HUES64 (cell line): ENCODE results near the gene TMEM72. TPM values are rescaled to one million over a fixed set of nuclear protein-coding genes. Genes with fewer than 3 reads are reported as not detected.
"Not testable (repeated sequence)": the region's sequence is repeated elsewhere in the genome, so short reads cannot be mapped to it uniquely, and the experiment has no call there.

Experiments used
- H3K27ac ChIP-seq: 2 replicates; pipeline ENCODE4 v1.7.0; 2013; ENCODE audit warnings: low read depth, low read length, inconsistent platforms
- H3K27me3 ChIP-seq: 2 replicates; pipeline ENCODE4 v1.6.1; 2013; ENCODE audit warnings: mild to moderate bottlenecking, low read length; ENCODE audit not compliant: insufficient read depth
- H3K36me3 ChIP-seq: 2 replicates; pipeline ENCODE4 v1.6.1; 2013; ENCODE audit warnings: mild to moderate bottlenecking, low read length; ENCODE audit not compliant: insufficient read depth
- H3K4me1 ChIP-seq: 2 replicates; pipeline ENCODE4 v1.6.1; 2013; ENCODE audit warnings: mild to moderate bottlenecking, low read length, moderate library complexity; ENCODE audit not compliant: insufficient read depth
- H3K4me3 ChIP-seq: 2 replicates; pipeline ENCODE4 v1.5.1; 2013; ENCODE audit warnings: mild to moderate bottlenecking, low read length, moderate library complexity
- H3K9ac ChIP-seq: 2 replicates; pipeline ENCODE4 v1.6.1; 2013; ENCODE audit warnings: mild to moderate bottlenecking, low read depth, low read length
- H3K9me3 ChIP-seq: 2 replicates; pipeline ENCODE4 v1.6.1; 2013; ENCODE audit warnings: low read depth, low read length; ENCODE audit not compliant: insufficient read depth
- WGBS: fragments of 150-250, 120-280 bp; methylation state at CpG from one replicate; pipeline ENCODE4 v1.1.7; 2013; ENCODE audit warnings: missing lambda C conversion rate; 5-methylcytosine and 5-hydroxymethylcytosine counted together
- polyA plus RNA-seq, 2 experiments: library from polyadenylated mRNA; stranded (reverse); fragments of 50-300 nt; gene quantifications; one replicate each; pipeline ENCODE4 v1.2.3, GENCODE V29; 2013

The TMEM72 gene
- polyA plus RNA-seq (2013, experiment 1 of 2) = 0.05 TPM
- not detected for polyA plus RNA-seq (2013, experiment 2 of 2)

DNA sequence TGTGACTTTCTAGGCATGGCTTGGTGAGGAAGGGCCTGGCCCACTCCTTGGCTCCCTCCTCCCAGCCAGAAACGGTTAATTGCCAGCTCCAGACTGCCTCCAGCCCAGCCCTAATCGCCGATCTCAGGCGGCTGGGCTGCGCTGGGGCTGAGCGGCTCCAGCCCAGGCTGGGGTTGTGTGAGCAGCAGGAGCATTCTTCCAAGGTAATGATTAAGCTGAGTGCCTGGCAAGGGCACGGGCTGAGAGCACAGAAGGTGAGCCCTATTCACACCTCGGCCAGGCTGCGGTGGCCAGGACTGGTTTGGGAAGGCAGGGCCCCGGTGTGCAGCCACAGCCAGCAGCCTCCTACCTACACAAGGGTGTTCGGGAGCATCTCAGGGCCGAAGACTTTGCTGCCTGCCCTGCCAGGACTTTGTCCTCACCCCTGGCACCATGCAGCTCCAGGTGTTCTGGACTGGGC is at the start of gene TMEM72:
TSS of gene TMEM72 (plus strand) at position 257 of the 460 bp plus-strand sequence. CDS start at position 433, 176 bp downstream.
- no peaks in the 10 kb centered on the region for H3K36me3 ChIP-seq
- 0 out of 2 replicates have a peak, but pooled peaks cover 2% of the 10 kb centered on the region for H3K27me3 ChIP-seq
- H3K4me3 ChIP-seq = no peak within 1 kb of the TSS
- peaks cover 16% of the 10 kb centered on the region for H3K4me1 ChIP-seq
- 36% methylated on average over 12 of the region's 12 CpGs for WGBS
- no peak within 1 kb of the TSS for H3K27ac ChIP-seq
- H3K9me3 ChIP-seq = no peaks in the 10 kb centered on the region
- H3K9ac ChIP-seq = no peak within 1 kb of the TSS

DNA sequence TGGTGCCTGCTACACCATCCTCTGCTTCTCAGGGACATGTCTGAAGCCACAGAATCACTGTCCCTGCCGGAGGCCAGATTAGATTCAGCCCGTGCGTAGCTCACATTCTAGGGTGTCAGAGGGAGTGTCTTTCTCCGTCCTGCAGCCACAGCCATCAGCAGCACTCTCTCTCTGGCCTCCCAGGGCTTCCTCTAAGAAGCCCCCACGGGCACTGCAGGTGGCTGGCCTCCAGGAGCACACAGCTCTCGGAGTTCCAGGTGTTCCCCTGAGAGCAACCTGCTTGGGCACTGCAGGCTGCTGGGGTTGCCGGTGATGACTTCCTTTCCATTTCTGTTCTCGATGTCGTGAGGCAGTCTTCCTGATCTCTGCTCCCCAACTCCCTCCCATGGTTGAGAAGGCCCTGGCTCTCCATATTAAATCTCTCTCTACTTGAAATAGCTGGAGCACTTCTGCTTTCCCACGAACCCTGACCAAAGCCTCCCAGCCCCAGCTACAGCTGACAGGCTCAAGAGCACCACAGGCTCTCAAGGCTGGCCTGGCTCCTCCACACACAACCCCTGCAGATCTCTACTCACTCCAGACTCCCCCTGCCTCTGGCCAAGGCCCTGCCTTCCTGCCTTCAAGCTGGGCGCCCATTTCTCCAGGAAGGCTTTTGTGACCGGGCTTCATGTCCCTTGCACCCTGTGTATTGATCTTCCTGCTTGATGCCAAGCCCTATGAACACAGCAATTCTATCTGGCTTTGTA is 49.0 kb upstream of the TMEM72 start:
- Histone ChIP-seq H3K4me3 (no peak overlapping the region), H3K4me1 (peaks cover 13% of the 10 kb centered on the region), H3K36me3 (no peaks in the 10 kb centered on the region), H3K9me3 (no peaks in the 10 kb centered on the region), H3K27ac (no peak overlapping the region), H3K27me3 (peaks cover 30% of the 10 kb centered on the region), H3K9ac (no peak overlapping the region)
- WGBS = 86% methylated on average over 12 of the region's 12 CpGs

DNA sequence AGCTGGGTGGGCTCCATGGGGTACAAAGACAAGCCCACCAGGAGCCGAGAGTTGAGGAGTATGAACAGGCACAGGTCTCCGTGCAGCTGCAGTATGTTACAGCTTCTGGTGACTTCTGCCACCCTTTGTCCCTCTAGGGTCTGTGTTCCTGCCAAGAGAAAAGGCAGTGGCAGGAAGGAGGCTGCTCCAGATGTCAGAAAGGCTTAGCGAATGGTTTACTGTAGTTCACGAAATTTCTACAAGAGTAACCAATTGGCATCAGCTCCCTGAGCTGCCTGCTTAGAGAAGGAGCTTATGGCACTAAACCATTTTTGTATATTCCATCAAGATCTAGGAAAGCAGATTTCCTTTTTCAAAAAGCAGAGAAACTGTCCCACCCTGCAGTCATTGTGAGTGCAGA is 48.2 kb upstream of the TMEM72 start:
- WGBS = 89% methylated on average over 4 of the region's 4 CpGs
- no peak overlapping the region for H3K27ac ChIP-seq
- no peaks in the 10 kb centered on the region for H3K9me3 ChIP-seq
- H3K4me1 ChIP-seq = peaks cover 9% of the 10 kb centered on the region
- H3K9ac ChIP-seq = no peak overlapping the region
- no peaks in the 10 kb centered on the region for H3K36me3 ChIP-seq
- H3K27me3 ChIP-seq = peaks cover 30% of the 10 kb centered on the region
- H3K4me3 ChIP-seq = no peak overlapping the region

DNA sequence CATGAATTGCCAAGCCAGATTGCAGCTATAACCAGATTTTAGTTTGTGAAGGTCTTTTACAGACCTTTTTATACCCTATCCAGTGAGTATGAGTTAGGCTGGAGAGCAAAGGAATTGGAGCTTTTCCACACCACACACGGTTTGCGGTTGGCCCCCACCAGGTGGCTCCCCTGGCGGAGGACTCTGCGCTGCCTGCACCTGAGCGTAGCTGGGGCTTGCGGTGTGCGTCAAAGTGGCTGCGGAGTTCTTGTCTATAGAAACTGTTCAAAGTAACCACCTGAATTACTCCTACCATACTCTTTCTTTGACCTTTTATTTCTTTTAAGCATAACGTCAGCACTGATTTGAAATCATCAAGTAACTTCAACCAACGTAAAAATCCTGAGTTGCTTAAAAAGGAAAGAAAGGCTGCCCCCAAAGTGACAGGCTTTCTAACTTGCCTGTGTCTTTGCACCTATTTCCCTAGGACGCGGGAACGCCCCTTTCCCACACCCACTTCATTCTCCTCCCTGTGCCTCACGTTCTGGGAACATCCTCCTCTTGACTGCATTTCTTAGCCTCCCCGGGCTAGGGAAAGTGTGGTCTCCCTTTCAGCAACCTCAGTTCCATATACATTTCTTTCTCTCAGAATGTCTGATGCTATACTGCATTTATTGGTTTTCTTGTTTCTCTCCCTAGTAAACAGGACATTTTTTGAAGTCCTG is 47.6 kb upstream of the TMEM72 start:
- no peak overlapping the region for H3K4me3 ChIP-seq

DNA sequence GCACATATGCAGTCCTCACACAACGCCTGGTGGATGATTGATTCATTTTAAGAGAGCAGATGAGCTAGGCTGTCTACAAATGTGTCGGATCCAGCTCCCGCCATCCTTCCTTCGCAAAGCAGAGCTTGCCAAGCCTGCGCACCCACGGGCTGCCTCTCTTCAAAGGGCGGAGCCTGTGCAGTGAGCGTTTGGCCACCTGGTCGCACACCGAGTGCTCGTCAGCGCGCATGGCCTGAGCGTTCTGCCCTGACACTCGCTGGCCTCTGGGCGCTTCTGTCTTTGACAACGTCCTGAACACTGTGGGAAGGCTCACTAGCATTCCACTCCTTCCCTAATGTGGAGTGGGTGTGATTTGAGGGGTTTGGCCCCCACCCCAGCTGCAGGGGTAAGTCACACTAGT is 47.1 kb upstream of the TMEM72 start:
- WGBS = 93% methylated on average over 17 of the region's 17 CpGs
- Histone ChIP-seq H3K27me3 (peaks cover 30% of the 10 kb centered on the region), H3K36me3 (no peaks in the 10 kb centered on the region), H3K9ac (peak overlapping the region; percentile 81), H3K4me3 (peak overlapping the region; percentile 61), H3K27ac (no peak overlapping the region), H3K4me1 (0 out of 2 replicates have a peak, but pooled peaks cover 4% of the 10 kb centered on the region), H3K9me3 (no peaks in the 10 kb centered on the region)

More for the DNA sequence above, 47.6 kb upstream of the TMEM72 start:
- 87% methylated on average over 15 of the region's 15 CpGs for WGBS
- Histone ChIP-seq H3K9ac (no peak overlapping the region), H3K4me1 (0 out of 2 replicates have a peak, but pooled peaks cover 4% of the 10 kb centered on the region), H3K9me3 (no peaks in the 10 kb centered on the region), H3K36me3 (no peaks in the 10 kb centered on the region), H3K27ac (no peak overlapping the region), H3K27me3 (peaks cover 30% of the 10 kb centered on the region)

DNA sequence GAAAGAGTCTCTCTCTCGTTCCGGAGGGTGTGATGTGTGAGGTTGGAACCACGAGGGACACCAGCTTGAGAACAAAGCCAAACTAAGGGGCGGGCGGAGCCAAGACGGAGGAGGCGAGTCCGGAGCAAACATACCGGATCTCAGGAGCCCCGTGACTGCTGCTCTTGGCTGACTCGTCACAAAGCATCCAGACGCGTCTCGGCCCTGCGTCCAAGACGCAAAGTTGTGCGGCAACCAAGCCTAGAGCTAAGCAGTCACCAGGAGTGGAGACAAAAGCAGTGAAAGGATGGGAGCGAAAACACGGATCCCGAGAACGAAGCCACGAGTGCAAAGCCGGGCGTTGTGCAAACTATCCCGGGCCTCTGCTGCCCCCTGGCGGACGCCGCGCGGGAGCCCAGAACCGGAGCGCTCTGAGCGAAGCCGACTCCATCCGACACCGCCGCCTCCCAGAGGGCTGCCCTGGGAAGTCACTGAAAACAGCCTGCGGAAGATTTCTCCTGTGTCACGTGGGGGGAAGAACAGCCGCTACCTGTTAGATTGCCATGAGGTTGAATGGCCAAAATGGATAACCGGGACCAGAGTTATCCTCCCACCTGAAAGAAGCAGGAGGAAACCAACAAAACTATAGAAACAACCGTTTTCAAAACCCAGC is 46.4 kb upstream of the TMEM72 start:
- Histone ChIP-seq H3K27me3 (peaks cover 30% of the 10 kb centered on the region), H3K27ac (no peak overlapping the region)

DNA sequence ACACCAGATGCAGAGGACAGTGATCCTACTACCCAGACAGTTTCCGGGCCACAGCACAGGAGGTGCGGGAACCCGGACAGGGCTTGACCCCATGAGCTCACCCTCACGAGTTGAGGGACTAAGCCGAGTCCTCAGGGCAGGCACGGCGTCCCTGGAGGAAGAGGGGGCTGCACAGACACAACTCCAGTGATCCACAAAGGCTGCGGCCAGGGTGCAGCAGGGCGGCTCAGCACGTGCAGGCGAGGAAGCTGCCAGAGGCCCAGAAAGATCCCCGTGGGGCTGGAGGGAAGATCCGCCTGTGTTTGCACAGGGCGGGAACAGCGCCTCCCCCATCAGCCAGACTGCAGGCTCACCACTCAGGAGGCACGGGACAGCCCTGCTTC is 45.9 kb upstream of the TMEM72 start:
- no peak overlapping the region for H3K27ac ChIP-seq
- no peaks in the 10 kb centered on the region for H3K9me3 ChIP-seq
- WGBS = 72% methylated on average over 16 of the region's 16 CpGs
- H3K36me3 ChIP-seq = no peaks in the 10 kb centered on the region
- H3K27me3 ChIP-seq = peaks cover 30% of the 10 kb centered on the region
- H3K9ac ChIP-seq = no peak overlapping the region
- H3K4me1 ChIP-seq = 0 out of 2 replicates have a peak, but pooled peaks cover 4% of the 10 kb centered on the region
- H3K4me3 ChIP-seq = no peak overlapping the region

More for the DNA sequence above, 46.4 kb upstream of the TMEM72 start:
- WGBS = 4% methylated on average over 42 of the region's 42 CpGs
- H3K36me3 ChIP-seq = no peaks in the 10 kb centered on the region
- peak overlapping the region; percentile 81 for H3K9ac ChIP-seq
- peak overlapping the region; percentile 61 for H3K4me3 ChIP-seq
- H3K4me1 ChIP-seq = 0 out of 2 replicates have a peak, but pooled peaks cover 4% of the 10 kb centered on the region
- no peaks in the 10 kb centered on the region for H3K9me3 ChIP-seq

DNA sequence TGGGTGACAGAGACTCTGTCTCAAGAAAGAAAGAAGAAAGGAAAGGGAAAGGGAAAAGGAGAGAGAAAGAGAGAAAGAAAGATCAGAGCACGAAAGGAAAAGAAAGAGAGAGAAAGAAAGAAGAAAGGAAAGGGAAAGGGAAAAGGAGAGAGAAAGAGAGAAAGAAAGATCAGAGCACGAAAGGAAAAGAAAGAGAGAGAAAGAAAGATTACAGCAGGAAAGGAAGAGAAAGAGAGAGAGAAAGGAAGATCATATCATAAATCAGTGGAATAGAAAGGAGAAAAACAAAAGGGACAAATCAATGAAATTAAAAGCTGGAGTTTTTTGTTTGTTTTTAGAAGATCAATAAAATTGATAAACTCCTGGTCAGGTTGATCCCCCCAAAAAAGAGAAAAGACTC is 44.8 kb upstream of the TMEM72 start:
- H3K4me1 ChIP-seq, H3K9ac ChIP-seq, H3K9me3 ChIP-seq, H3K27ac ChIP-seq, H3K36me3 ChIP-seq, H3K4me3 ChIP-seq: not testable (repeated sequence)
- 89% methylated on average over 2 of the region's 2 CpGs for WGBS
- peaks cover 30% of the 10 kb centered on the region for H3K27me3 ChIP-seq

DNA sequence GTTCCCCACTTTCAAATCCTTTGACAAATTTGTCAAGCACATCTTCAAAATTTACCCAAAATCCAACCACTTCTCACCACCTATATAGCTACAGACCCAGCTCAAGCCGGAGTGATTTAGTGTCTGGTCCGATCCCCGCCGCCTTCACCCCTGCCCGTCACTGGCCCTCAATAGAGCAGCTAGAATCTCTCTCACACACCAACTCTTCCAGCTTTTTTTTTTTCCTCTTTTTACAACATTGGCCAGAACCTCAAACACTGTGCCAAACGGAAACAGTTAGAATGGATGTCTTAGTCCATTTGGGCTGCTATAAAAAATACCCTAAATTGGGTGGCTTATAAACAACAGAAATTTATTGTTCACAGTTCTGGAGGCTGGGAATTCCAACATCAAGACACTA is 41.1 kb upstream of the TMEM72 start:
- Histone ChIP-seq H3K27me3 (peaks cover 11% of the 10 kb centered on the region), H3K4me3 (no peak overlapping the region), H3K9me3 (no peaks in the 10 kb centered on the region), H3K9ac (no peak overlapping the region), H3K36me3 (no peaks in the 10 kb centered on the region), H3K27ac (no peak overlapping the region), H3K4me1 (no peaks in the 10 kb centered on the region)
- WGBS = 96% methylated on average over 6 of the region's 6 CpGs

DNA sequence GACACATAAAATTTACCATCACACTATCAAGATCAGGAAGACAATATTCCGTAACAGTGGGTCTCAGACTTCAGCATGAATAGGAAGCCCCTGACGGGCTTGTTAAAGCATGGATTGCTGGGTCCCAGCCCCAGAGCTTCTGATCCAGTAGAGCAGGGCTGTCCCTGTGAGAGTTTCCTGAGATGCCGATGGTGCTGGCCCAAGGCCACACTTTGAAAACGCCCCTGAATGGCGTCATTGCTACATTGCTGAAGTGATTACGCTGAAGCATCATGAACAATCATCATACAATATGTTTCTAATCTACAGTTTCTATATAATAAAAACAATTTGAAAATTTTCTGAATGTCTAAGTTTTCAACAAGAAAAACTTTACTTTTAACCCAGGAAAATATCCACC is 38.0 kb upstream of the TMEM72 start:
- Histone ChIP-seq H3K4me1 (no peaks in the 10 kb centered on the region), H3K27ac (no peak overlapping the region), H3K4me3 (no peak overlapping the region), H3K36me3 (no peaks in the 10 kb centered on the region), H3K9ac (no peak overlapping the region), H3K27me3 (no peaks in the 10 kb centered on the region), H3K9me3 (no peaks in the 10 kb centered on the region)
- WGBS = 94% methylated on average over 6 of the region's 6 CpGs

DNA sequence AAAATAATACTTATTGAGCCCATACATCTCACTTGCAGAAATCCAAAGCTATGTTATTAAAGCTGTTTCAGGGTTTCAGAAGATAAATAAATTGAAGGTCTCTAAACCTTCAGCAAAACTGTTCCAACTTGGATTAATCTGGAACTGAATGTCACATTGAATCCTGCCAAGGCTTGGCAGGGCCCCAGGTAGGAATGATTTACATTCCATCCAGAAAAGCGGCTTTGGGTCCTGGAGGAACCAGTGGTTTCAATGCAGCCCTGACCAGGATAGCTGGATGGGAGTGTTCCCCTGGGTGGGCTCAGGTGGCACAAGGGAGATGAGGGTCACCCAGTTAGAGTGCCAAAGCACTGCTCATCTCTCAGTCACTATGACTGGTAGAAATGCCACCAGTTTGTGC is 37.0 kb upstream of the TMEM72 start:
- Histone ChIP-seq H3K9me3 (no peaks in the 10 kb centered on the region), H3K4me1 (peaks cover 4% of the 10 kb centered on the region), H3K4me3 (no peak overlapping the region), H3K27me3 (0 out of 2 replicates have a peak, but pooled peaks cover under 1% of the 10 kb centered on the region), H3K9ac (no peak overlapping the region), H3K27ac (no peak overlapping the region), H3K36me3 (no peaks in the 10 kb centered on the region)
- WGBS = 95% methylated on average over 1 of the region's 1 CpG
